Effector memory CD4-positive, alpha-beta T cell (primary cell): Measurements from ENCODE around the gene ERAP2.
A peak's percentile ranks its signal among the peaks of the same experiment; 100 is the strongest.

Experiments used
- DNase-seq, 3 donors: peaks; one replicate each; pipeline ENCODE4 v3.0.0-alpha.2; 2020
- H3K27ac ChIP-seq: 2 replicates; pipeline ENCODE4 v1.7.0; 2013; ENCODE audit warnings: mild to moderate bottlenecking, low read length, moderate library complexity; ENCODE audit not compliant: insufficient read depth, poor library complexity, severe bottlenecking
- H3K27me3 ChIP-seq: replicated peaks from 2 replicates; pipeline ENCODE4 v1.7.0; 2013; ENCODE audit warnings: mild to moderate bottlenecking, low read length; ENCODE audit not compliant: insufficient read depth, control insufficient read depth, poor library complexity, severe bottlenecking
- H3K36me3 ChIP-seq: 2 replicates; pipeline ENCODE4 v1.7.0; 2013; ENCODE audit warnings: mild to moderate bottlenecking, low read length, moderate library complexity; ENCODE audit not compliant: control insufficient read depth, insufficient read depth
- H3K4me1 ChIP-seq: 2 replicates; pipeline ENCODE4 v1.7.0; 2013; ENCODE audit warnings: low read length, mild to moderate bottlenecking; ENCODE audit not compliant: control insufficient read depth, insufficient read depth, poor library complexity, severe bottlenecking
- H3K4me3 ChIP-seq: 2 replicates; pipeline ENCODE4 v1.7.0; 2013; ENCODE audit warnings: low read length, low read depth, mild to moderate bottlenecking; ENCODE audit not compliant: insufficient read depth, poor library complexity, severe bottlenecking
- H3K9me3 ChIP-seq: 2 replicates; pipeline ENCODE4 v1.7.0; 2013; ENCODE audit warnings: mild to moderate bottlenecking, low read length, moderate library complexity; ENCODE audit not compliant: control insufficient read depth

Gene ERAP2

DNA sequence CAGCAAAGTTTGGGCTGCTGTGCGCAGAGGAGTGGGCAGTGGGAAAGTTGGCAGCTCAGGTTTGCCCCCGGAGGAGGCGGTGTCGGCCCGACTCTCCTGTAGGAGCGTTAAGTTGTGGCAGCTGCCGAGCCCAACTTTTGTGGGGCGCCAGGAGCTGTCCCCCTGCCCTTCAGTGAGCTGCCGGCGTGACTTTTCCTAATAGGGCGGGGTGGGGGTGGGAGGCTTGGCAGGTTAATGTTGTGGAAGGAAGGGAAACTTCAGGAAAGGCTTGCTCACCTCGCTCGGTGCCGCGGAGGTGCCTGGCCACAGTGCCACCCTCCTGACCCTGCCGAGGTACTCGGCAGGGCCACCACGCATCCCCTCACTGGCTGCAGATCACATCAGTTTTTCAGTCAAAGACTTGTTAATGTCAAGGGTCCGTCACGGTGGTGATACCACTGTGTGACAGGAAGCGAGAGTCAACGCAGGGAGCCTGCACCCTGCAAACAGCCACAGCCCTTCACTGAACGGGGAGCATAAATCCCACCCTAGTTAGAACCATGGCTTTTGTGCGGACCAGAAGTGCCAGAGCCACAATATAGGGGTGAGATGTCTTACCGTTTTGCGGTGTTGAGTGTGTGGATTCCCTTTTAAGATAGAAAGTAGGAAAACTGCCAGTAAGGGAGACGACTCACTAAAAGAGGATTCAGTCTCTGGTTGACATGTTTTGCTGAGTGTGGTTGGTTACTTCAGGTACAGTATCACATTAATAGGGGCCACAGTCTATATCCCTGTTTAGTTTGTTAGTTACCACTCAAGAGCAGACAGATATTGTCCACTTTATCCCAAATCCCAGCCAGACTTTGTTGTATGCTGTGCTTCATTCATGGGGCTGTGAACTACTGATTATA lies 60.4 kb downstream of the ERAP2 start:
- H3K4me1 ChIP-seq: peaks cover 32% of the 10 kb centered on the region
- H3K4me3 ChIP-seq: peak overlapping the region; percentile 92
- H3K27ac ChIP-seq: peak overlapping the region; percentile 93
- no peaks in the 10 kb centered on the region for H3K9me3 ChIP-seq
- H3K36me3 ChIP-seq: no peaks in the 10 kb centered on the region
- H3K27me3 ChIP-seq: no peaks in the 10 kb centered on the region
- peak; percentile 14 to 31 (median 27) for DNase-seq

DNA sequence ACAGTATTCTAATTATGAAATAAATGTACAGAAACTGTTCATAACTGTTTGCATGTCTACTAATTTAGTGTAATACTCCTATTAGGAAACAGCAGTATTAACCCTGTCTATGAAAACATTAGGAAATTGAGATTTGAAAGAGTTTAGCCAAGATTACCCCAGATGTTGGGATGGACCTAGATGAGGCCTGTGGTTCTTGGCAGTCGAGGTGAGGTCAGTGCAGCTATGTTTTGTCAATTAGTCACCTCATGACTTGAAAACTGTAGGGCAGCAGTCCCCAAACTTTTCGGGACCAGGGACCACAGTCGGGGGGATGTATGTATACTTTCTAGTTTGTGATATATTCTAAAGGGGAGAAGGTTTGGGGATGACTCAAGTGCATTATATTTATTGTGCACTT lies 64.3 kb downstream of the ERAP2 start:
- Histone ChIP-seq H3K4me3 (no peak overlapping the region), H3K9me3 (no peaks in the 10 kb centered on the region), H3K4me1 (peaks cover 24% of the 10 kb centered on the region), H3K27me3 (no peaks in the 10 kb centered on the region), H3K27ac (no peak overlapping the region), H3K36me3 (no peaks in the 10 kb centered on the region)
- DNase-seq: no peak

DNA sequence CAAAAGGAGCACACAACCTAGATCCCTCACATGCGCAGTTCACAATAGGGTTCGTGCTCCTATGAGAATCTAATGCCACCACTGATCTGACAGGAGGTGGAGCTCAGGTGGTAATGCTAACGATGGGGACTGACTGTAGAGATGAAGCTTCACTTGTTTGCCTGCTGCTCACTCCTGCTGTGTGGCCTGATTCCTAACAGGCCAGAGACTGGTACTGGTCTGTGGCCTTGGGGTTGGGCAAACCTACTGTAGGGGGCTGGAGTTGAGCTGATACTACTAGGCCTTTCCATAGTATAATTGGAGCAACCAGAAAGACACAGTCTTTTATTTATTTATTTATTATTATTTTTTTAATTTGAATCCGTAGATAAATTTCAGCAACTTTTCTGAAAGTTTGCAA lies 64.8 kb downstream of the ERAP2 start:
- Histone ChIP-seq H3K27ac (no peak overlapping the region), H3K4me3 (no peak overlapping the region), H3K27me3 (no peaks in the 10 kb centered on the region), H3K36me3 (no peaks in the 10 kb centered on the region), H3K9me3 (no peaks in the 10 kb centered on the region), H3K4me1 (peaks cover 24% of the 10 kb centered on the region)
- no peak for DNase-seq

DNA sequence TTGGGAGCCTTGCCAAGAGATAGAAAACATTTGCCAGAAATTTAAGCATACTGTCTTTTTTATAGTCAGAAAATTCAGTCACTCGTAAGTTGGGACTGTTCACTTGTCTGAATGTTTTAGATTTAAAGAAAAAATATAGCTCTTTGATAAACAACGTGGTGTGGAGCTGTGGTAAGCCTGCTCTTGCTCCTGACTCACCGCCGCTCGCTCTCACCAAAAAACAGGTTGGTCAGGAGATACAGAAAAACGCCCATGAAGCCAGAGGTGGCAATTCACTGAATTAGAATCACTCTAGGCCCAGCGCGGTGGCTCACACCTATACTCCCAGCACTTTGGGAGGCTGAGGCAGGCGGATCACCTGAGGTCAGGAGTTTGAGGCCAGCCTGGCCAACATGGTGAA lies 65.8 kb downstream of the ERAP2 start:
- Histone ChIP-seq H3K4me1 (peaks cover 30% of the 10 kb centered on the region), H3K27ac (no peak overlapping the region)

DNA sequence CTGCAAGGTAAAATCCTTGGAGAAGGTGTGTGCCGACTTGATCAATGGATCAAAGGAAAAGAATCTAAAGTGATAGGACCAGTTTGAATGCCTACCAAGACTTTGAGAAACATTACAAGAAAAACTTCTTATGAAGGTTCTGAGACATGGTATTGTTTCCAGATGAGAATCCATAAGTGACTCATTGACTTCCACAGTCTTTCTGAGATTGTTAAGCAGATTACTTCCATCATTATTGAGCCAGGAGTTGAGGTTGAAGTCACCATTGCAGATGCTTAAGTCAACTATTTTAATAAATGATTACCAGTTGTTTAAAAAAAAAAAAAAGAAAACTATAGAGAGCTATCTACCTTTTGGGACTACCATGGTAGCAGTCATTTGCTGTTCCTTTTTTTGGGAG lies 66.6 kb downstream of the ERAP2 start:
- H3K36me3 ChIP-seq: no peaks in the 10 kb centered on the region
- no peak for DNase-seq

More for the DNA sequence above, 65.8 kb downstream of the ERAP2 start:
- no peak overlapping the region for H3K4me3 ChIP-seq
- H3K9me3 ChIP-seq: no peaks in the 10 kb centered on the region
- H3K36me3 ChIP-seq: no peaks in the 10 kb centered on the region
- DNase-seq: no peak
- H3K27me3 ChIP-seq: no peaks in the 10 kb centered on the region

DNA sequence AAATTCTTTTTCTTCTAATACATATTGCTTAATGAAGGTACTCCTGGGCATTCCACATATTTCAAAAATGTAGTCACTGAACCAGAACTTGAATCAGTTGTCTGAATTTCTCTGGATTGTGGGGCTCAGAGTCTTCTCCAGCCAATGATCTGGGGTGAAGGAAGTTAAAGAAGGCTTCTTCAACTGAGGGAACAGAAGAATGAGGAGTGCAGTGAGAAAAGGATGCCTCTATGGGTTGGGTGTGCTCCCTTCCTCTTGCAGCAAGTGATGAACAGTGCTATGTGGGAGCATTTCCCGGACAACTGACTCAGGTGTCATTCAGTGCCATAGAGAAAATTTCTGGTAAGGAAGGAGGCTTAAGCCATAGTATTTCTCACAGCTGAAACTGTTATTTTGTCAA lies 67.5 kb downstream of the ERAP2 start:
- Histone ChIP-seq H3K4me1 (peaks cover 14% of the 10 kb centered on the region), H3K27me3 (no peaks in the 10 kb centered on the region), H3K4me3 (no peak overlapping the region), H3K9me3 (no peaks in the 10 kb centered on the region), H3K36me3 (no peaks in the 10 kb centered on the region), H3K27ac (no peak overlapping the region)
- DNase-seq: no peak

More for the DNA sequence above, 66.6 kb downstream of the ERAP2 start:
- H3K4me3 ChIP-seq: no peak overlapping the region
- H3K27ac ChIP-seq: no peak overlapping the region
- H3K9me3 ChIP-seq: no peaks in the 10 kb centered on the region
- H3K4me1 ChIP-seq: peaks cover 22% of the 10 kb centered on the region
- no peaks in the 10 kb centered on the region for H3K27me3 ChIP-seq

DNA sequence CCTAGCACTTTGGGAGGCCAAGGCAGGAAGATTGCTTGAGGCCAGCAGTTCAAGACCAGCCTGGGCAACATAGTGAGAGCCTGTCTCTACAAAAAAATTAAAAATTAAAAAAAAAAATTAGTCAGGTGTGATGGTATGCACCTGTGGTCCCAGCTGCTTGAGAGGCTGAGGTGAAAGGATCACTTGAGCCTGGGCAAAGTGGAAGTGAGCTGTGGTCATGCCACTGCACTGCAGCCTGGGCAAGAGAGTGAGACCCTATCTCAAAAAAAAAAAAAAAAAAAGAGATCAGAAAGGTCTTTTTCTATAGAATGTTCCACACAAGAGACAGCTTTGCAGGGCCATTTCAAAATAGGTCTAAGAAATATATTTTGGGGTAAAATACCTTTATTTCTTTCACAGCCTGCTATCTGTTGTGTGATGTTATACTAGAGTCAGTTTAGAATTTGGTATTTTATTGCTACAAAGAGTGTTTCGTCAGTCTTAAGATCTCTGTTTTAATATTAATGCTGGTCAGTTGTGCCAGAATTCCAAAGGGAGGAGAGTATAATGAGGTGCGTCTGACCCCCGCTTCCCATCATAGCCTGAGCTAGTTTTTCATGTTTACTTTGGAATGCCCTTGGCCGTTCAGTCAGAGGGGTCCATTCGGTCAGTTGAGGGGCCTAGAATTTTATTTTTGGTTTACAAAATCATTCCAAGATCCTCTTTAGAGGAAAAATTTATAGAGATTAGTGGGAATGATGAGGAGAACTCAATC lies 69.0 kb downstream of the ERAP2 start:
- H3K36me3 ChIP-seq: peaks cover 4% of the 10 kb centered on the region
- H3K9me3 ChIP-seq: no peaks in the 10 kb centered on the region
- H3K27ac ChIP-seq: no peak overlapping the region
- H3K4me3 ChIP-seq: no peak overlapping the region
- H3K27me3 ChIP-seq: no peaks in the 10 kb centered on the region
- peaks cover 10% of the 10 kb centered on the region for H3K4me1 ChIP-seq
- no peak for DNase-seq

DNA sequence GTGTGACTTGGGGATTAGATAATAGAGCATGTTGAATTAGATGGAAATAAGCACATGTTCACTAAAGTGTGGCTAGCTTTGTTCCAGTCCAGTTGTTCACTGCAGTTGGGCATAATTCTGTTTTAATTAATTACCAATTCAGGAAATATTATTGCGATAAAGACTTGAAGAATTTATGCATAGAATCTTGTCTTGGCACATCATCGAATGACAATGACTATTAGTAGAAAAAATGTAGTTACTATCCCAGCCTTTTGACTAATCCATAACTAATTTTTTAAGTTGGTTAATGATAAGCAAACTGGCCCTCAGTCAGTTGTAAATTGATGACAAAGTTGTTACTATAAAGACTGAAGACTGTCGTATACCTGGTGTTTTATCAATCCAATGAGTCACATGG lies 70.1 kb downstream of the ERAP2 start:
- DNase-seq: no peak
- Histone ChIP-seq H3K4me1 (peaks cover 6% of the 10 kb centered on the region), H3K27ac (no peak overlapping the region), H3K4me3 (no peak overlapping the region), H3K9me3 (no peaks in the 10 kb centered on the region), H3K36me3 (peaks cover 7% of the 10 kb centered on the region), H3K27me3 (no peaks in the 10 kb centered on the region)

DNA sequence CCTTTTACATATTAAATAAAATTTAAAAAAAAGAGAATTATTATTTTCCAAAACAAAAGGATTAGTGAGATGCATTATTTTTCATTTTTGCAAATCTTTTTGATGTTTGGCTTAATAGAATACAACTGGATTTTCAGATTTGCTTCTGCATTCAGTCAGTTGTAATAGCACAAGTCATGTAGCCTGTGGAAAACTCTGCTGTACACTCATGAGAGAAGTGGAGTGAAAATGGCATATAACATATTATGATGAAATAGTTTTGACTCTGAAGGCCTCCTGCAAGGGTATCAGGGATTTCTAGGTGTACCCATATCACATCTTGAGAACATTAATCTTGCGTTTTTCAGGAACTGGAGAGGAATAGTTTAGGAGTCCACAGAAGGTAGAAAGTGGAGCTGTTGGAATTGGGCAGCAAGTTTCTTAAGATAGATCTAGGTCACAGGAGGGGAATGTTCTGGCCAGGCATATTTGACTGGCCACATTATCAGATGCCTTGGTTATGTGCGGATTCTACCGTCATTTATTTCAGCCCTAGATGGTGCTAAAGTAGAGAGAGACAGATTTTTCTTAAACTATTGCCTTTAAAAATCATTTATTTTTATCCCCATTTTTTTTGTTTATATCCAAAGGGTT lies 75.9 kb downstream of the ERAP2 start:
- peaks cover 7% of the 10 kb centered on the region for H3K36me3 ChIP-seq
- no peak overlapping the region for H3K4me3 ChIP-seq
- no peaks in the 10 kb centered on the region for H3K9me3 ChIP-seq
- H3K4me1 ChIP-seq: peaks cover 15% of the 10 kb centered on the region
- H3K27me3 ChIP-seq: no peaks in the 10 kb centered on the region
- H3K27ac ChIP-seq: no peak overlapping the region
- DNase-seq: no peak
